ENCODE measurements around the gene LRTM2.

DNA sequence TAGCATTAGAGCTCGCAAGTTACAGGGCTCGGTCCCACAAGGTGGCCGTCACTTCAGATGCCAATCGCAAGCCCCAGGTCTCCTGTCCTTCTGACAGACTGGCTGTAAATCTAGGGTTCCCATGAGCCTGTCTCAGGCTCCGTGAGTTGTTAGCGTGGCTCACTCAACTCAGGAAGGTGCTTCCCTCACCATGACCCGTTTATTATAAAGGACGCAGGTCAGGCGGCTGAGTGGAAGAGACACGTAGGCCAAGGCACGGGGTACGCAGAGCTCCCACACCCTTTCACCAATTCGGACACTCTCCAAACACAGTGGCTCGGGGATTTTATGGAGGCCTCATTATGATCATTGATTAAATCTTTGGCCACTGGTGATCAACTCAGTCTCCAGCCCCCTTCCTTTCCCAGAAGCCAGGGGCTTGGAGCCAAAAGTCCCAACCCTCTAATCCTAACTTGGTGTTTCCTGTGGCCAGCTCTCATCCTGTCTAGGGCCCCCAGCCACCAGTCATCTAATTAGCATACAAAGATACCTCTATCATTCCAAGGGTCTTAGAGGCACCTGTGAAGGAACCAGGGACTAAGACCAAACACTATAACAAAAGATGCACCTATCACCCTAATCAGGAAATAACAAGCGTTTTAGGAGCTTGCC is 25.8 kb upstream of the LRTM2 start:
- TF ChIP-seq CBX5 (IDR thresholded peaks at IDR 0.05; ENCODE audit: borderline replicate concordance, low read depth) (no peak), PHB2 (IDR thresholded peaks at IDR 0.05; ENCODE audit: low read depth) (no peak), SMARCA4 (IDR thresholded peaks at IDR 0.05) (no peak), NFIC (IDR thresholded peaks at IDR 0.05) (no peak), ZBTB7A (IDR thresholded peaks at IDR 0.05; ENCODE audit: borderline replicate concordance, control insufficient read depth, low read depth, low read length) (no peak), JUN (IDR thresholded peaks at IDR 0.05; ENCODE audit: borderline replicate concordance, low read depth, low read length) (no peak), JUN (CRISPR knock-in tag; IDR thresholded peaks at IDR 0.05; ENCODE audit: borderline replicate concordance) (no peak), MEF2A (IDR thresholded peaks at IDR 0.05; ENCODE audit: control insufficient read depth, low read depth, low read length) (no peak), NFIX (CRISPR knock-in tag; IDR thresholded peaks at IDR 0.05; ENCODE audit: low read depth) (no peak), LARP7 (IDR thresholded peaks at IDR 0.05) (no peak), HDAC2 (IDR thresholded peaks at IDR 0.05) (no peak)
- TF ChIP-seq, protein P1, sequence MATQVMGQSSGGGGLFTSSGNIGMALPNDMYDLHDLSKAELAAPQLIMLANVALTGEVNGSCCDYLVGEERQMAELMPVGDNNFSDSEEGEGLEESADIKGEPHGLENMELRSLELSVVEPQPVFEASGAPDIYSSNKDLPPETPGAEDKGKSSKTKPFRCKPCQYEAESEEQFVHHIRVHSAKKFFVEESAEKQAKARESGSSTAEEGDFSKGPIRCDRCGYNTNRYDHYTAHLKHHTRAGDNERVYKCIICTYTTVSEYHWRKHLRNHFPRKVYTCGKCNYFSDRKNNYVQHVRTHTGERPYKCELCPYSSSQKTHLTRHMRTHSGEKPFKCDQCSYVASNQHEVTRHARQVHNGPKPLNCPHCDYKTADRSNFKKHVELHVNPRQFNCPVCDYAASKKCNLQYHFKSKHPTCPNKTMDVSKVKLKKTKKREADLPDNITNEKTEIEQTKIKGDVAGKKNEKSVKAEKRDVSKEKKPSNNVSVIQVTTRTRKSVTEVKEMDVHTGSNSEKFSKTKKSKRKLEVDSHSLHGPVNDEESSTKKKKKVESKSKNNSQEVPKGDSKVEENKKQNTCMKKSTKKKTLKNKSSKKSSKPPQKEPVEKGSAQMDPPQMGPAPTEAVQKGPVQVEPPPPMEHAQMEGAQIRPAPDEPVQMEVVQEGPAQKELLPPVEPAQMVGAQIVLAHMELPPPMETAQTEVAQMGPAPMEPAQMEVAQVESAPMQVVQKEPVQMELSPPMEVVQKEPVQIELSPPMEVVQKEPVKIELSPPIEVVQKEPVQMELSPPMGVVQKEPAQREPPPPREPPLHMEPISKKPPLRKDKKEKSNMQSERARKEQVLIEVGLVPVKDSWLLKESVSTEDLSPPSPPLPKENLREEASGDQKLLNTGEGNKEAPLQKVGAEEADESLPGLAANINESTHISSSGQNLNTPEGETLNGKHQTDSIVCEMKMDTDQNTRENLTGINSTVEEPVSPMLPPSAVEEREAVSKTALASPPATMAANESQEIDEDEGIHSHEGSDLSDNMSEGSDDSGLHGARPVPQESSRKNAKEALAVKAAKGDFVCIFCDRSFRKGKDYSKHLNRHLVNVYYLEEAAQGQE (IDR thresholded peaks at IDR 0.05; ENCODE audit: borderline replicate concordance), result no peak
- TF ChIP-seq, protein P1 (CRISPR knock-in tag; IDR thresholded peaks at IDR 0.05; ENCODE audit: low read depth), result no peak
- TF ChIP-seq, protein P2, sequence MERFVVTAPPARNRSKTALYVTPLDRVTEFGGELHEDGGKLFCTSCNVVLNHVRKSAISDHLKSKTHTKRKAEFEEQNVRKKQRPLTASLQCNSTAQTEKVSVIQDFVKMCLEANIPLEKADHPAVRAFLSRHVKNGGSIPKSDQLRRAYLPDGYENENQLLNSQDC (CRISPR knock-in tag; IDR thresholded peaks at IDR 0.05), result no peak
- TF ChIP-seq, protein P3, sequence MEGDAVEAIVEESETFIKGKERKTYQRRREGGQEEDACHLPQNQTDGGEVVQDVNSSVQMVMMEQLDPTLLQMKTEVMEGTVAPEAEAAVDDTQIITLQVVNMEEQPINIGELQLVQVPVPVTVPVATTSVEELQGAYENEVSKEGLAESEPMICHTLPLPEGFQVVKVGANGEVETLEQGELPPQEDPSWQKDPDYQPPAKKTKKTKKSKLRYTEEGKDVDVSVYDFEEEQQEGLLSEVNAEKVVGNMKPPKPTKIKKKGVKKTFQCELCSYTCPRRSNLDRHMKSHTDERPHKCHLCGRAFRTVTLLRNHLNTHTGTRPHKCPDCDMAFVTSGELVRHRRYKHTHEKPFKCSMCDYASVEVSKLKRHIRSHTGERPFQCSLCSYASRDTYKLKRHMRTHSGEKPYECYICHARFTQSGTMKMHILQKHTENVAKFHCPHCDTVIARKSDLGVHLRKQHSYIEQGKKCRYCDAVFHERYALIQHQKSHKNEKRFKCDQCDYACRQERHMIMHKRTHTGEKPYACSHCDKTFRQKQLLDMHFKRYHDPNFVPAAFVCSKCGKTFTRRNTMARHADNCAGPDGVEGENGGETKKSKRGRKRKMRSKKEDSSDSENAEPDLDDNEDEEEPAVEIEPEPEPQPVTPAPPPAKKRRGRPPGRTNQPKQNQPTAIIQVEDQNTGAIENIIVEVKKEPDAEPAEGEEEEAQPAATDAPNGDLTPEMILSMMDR (IDR thresholded peaks at IDR 0.05 in 2 of 3, conservative IDR thresholded peaks at IDR 0.05 in 1 of 3; ENCODE audit: insufficient read depth in 2 of 3, low read depth in 1 of 3, low read length in 3 of 3), result no peak

All from K562 (cell line).